ENCODE data around the gene ARHGAP10. TPM values are rescaled to one million over a fixed set of nuclear protein-coding genes. Genes with fewer than 3 reads are reported as not detected.

The ARHGAP10 gene
- total and polyA plus RNA-seq, 2 donors (not counting 1 experiment from before 2014, with no cell fraction given) = 0.10 to 0.34 TPM

DNA sequence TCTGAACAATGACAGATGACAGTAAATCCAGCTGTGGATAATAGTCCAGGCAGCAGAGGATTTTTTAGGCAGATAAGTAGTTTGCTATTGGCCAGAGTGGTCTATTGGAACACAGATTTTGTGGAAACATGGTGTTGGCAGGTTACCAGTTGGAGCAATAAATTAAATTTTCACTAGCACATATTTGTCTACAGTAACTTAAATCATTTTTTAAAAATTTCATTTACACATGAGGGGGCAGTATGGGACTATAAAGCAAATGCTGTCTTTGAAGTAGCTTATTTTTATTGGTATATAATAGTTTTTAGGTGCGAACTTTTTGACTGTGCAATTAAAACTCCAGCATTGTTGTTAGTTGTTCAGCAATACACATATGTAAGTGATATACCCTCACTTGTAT is 289.8 kb downstream of the ARHGAP10 start:
- no peak overlapping the region for H3K27ac ChIP-seq (ENCODE audit: low read length in 2 of 2)
- H3K9ac ChIP-seq (ENCODE audit: low read length) = no peak overlapping the region
- H4K20me1 ChIP-seq (ENCODE audit: control insufficient read depth, insufficient read depth, low read length, poor library complexity, severe bottlenecking) = no peaks in the 10 kb centered on the region
- Mint-ChIP-seq H3K27ac (no peak overlapping the region), H3K4me1 (no peaks in the 10 kb centered on the region), H3K9me3 (ENCODE audit: insufficient read depth) (no peaks in the 10 kb centered on the region), H3K27me3 (no peaks in the 10 kb centered on the region), H3K4me3 (no peak overlapping the region)
- H3K36me3 ChIP-seq (replicated peaks in 1 of 2; ENCODE audit: control extremely low read depth in 1 of 2, control insufficient read depth in 1 of 2, extremely low read depth in 1 of 2, insufficient read depth in 2 of 2, low read length in 1 of 2) = no peaks in the 10 kb centered on the region
- TF ChIP-seq EZH2 (IDR thresholded peaks at IDR 0.05; ENCODE audit: borderline replicate concordance, insufficient read depth, low read depth, low read length, poor library complexity, severe bottlenecking) = no peak
- TF ChIP-seq, protein P1, sequence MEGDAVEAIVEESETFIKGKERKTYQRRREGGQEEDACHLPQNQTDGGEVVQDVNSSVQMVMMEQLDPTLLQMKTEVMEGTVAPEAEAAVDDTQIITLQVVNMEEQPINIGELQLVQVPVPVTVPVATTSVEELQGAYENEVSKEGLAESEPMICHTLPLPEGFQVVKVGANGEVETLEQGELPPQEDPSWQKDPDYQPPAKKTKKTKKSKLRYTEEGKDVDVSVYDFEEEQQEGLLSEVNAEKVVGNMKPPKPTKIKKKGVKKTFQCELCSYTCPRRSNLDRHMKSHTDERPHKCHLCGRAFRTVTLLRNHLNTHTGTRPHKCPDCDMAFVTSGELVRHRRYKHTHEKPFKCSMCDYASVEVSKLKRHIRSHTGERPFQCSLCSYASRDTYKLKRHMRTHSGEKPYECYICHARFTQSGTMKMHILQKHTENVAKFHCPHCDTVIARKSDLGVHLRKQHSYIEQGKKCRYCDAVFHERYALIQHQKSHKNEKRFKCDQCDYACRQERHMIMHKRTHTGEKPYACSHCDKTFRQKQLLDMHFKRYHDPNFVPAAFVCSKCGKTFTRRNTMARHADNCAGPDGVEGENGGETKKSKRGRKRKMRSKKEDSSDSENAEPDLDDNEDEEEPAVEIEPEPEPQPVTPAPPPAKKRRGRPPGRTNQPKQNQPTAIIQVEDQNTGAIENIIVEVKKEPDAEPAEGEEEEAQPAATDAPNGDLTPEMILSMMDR (IDR thresholded peaks at IDR 0.05) = no peak
- ChIA-PET POLR2A (no interaction called here), CTCF (interaction anchor here (0.8 to 1.8 kb wide), 2 partner anchors 11 to 1243 kb away, joined by 3 to 6 read pairs; no protein-coding TSS in a partner anchor)
- H3K79me2 ChIP-seq (ENCODE audit: control insufficient read depth, insufficient read depth, low read length) = no peaks in the 10 kb centered on the region
- no peak overlapping the region for H3K4me3 ChIP-seq (ENCODE audit: control extremely low read depth in 1 of 5, extremely low read depth in 1 of 5, insufficient read depth in 1 of 5, low read depth in 2 of 5, low read length in 4 of 5)
- H3K4me2 ChIP-seq (replicated peaks; ENCODE audit: low read depth, low read length, poor library complexity, severe bottlenecking) = no peak overlapping the region
- no peak for ATAC-seq (ENCODE audit: low read depth)
- intact Hi-C loops (cut with micrococcal nuclease) = no loop called here
- H2AFZ ChIP-seq (ENCODE audit: insufficient read depth, low read depth, low read length, poor library complexity, severe bottlenecking) = no peak overlapping the region
- H3K9me3 ChIP-seq (ENCODE audit: control extremely low read depth in 1 of 3, control insufficient read depth in 2 of 3, insufficient read depth in 1 of 3, low read length in 2 of 3) = no peaks in the 10 kb centered on the region
- no CpG with 5 or more reads among the region's 1 CpG for WGBS (ENCODE audit: insufficient coverage)
- H3K4me1 ChIP-seq (ENCODE audit: control insufficient read depth in 2 of 2, insufficient read depth in 2 of 2, low read length in 2 of 2) = no peaks in the 10 kb centered on the region
- H3K27me3 ChIP-seq (replicated peaks in 1 of 4; ENCODE audit: control extremely low read depth in 1 of 4, control insufficient read depth in 3 of 4, insufficient read depth in 4 of 4, low read length in 3 of 4) = no peaks in the 10 kb centered on the region
- no peak for DNase-seq

DNA sequence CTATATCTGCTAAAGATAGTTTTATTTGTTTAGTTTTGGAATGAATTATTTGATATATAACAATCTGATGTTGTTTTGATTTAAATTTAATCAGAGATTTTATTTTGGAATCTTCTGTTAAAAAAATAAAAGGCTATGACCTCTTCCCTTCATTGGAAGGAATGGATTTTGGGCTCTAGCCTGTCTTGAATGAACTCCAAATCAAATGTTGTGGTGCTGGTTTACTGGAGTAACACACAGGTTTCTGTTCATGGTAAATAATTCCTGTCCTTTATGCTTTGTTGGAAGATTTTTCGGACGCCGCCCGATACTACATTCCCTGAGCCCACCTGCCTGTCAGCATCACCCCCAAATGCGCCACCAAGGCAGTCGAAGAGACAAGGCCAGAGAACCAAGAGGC is 291.1 kb downstream of the ARHGAP10 start:
- Histone ChIP-seq H3K36me3 (replicated peaks in 1 of 2; ENCODE audit: control extremely low read depth in 1 of 2, control insufficient read depth in 1 of 2, extremely low read depth in 1 of 2, insufficient read depth in 2 of 2, low read length in 1 of 2) (no peaks in the 10 kb centered on the region), H3K27ac (ENCODE audit: low read length in 2 of 2) (no peak overlapping the region), H3K4me3 (ENCODE audit: control extremely low read depth in 1 of 5, extremely low read depth in 1 of 5, insufficient read depth in 1 of 5, low read depth in 2 of 5, low read length in 4 of 5) (no peak overlapping the region), H3K79me2 (ENCODE audit: control insufficient read depth, insufficient read depth, low read length) (no peaks in the 10 kb centered on the region), H3K4me2 (replicated peaks; ENCODE audit: low read depth, low read length, poor library complexity, severe bottlenecking) (no peak overlapping the region), H2AFZ (ENCODE audit: insufficient read depth, low read depth, low read length, poor library complexity, severe bottlenecking) (no peak overlapping the region), H3K4me1 (ENCODE audit: control insufficient read depth in 2 of 2, insufficient read depth in 2 of 2, low read length in 2 of 2) (no peaks in the 10 kb centered on the region), H3K27me3 (replicated peaks in 1 of 4; ENCODE audit: control extremely low read depth in 1 of 4, control insufficient read depth in 3 of 4, insufficient read depth in 4 of 4, low read length in 3 of 4) (no peaks in the 10 kb centered on the region), H4K20me1 (ENCODE audit: control insufficient read depth, insufficient read depth, low read length, poor library complexity, severe bottlenecking) (no peaks in the 10 kb centered on the region), H3K9ac (ENCODE audit: low read length) (no peak overlapping the region), H3K9me3 (ENCODE audit: control extremely low read depth in 1 of 3, control insufficient read depth in 2 of 3, insufficient read depth in 1 of 3, low read length in 2 of 3) (no peaks in the 10 kb centered on the region)
- Mint-ChIP-seq H3K27ac (no peak overlapping the region), H3K4me3 (no peak overlapping the region), H3K27me3 (no peaks in the 10 kb centered on the region), H3K4me1 (no peaks in the 10 kb centered on the region), H3K9me3 (ENCODE audit: insufficient read depth) (peaks cover under 1% of the 10 kb centered on the region)
- CTCF ChIA-PET = interaction anchor here (1.8 kb wide), 1 partner anchor 1242 kb away, joined by 6 read pairs; no protein-coding TSS in a partner anchor
- ATAC-seq (ENCODE audit: low read depth) (no peak), DNase-seq (no peak)
- intact Hi-C loops (cut with micrococcal nuclease) = no loop called here
- WGBS (ENCODE audit: insufficient coverage) = no CpG with 5 or more reads among the region's 6 CpGs
- no peak for TF ChIP-seq EZH2 (IDR thresholded peaks at IDR 0.05; ENCODE audit: borderline replicate concordance, insufficient read depth, low read depth, low read length, poor library complexity, severe bottlenecking)
- TF ChIP-seq, protein P1 (IDR thresholded peaks at IDR 0.05) = no peak
- POLR2A ChIA-PET = no interaction called here

All from B cell (primary cell).